NCI-H146 treated with DMSO at 0.1 percent for 48 hours (cell line): ENCODE measurements around the gene PMEPA1.

ENCODE experiments used
- DNase-seq: peaks from one replicate; lab custom pipeline; 2025; ENCODE audit not compliant: unreplicated experiment; lab: John Stamatoyannopoulos, UW

Gene PMEPA1

DNA sequence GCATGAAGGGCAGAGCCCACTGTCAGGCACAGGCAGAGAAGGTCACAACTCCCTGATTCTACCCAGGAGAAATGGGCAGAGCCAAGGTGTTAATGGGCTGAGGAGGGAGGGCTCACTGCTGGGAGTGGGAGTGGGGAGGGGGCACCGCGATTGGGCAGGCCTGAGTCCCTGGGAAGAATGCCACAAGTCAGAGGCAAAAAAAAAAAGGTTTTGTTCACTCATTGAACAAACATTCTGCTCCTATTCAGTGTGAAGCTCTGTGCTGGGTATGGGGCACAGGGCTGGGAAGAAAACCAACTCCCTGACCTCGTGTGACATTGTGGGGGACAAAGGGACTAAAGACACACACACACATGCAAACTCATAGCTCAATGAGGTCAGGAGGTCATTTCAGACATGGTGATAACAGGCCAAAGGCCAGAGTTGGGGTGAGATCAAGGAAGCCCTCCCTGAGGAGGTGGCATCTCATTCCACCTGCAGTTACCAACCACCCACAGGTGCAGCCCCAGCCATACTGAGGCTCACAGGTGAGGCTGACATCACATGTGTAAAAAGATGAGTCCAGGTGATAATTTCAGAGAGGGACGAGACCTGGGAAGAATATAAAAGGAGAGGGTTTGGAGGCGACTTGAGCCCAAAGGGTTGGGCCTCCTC lies 3.2 kb upstream of the PMEPA1 start:
- no peak for DNase-seq

DNA sequence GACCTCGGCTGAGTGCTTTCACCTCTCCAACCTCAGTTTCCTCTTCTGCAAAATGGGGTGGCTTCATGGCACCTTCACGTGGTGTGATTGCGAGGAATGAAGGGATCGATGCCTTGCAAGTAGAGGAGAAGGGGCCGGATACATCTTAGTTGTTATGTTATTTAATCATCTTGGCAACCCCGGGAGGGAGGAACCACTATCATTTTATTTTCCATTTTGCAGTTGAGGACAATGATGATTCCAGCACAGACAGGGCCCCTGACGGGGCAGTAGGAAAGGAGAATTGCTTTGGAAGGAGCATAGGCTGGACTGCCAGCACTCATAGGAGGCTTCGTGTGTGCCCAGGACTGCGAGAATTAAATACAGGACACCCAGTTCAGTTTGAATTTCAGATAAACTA lies 2.5 kb upstream of the PMEPA1 start:
- DNase-seq: no peak

DNA sequence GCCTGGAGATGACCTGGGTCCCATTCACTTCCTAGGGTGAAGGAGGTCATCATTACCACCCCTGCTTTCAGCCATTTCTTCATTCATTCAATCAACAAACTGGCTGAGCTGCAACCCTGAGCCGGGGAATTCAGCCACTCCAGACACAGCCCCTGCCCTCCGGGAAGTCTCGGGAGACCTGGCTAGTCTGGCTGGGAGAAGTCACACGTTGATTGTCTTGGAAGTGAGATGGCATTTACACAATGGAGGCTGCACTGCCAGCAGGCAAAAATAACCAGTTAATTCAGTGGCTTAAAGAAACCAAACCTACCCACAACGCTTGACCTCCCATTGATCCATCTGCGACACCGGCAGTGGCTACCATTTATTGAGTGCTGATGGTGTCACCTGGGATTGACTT lies 2.0 kb upstream of the PMEPA1 start:
- DNase-seq: no peak

DNA sequence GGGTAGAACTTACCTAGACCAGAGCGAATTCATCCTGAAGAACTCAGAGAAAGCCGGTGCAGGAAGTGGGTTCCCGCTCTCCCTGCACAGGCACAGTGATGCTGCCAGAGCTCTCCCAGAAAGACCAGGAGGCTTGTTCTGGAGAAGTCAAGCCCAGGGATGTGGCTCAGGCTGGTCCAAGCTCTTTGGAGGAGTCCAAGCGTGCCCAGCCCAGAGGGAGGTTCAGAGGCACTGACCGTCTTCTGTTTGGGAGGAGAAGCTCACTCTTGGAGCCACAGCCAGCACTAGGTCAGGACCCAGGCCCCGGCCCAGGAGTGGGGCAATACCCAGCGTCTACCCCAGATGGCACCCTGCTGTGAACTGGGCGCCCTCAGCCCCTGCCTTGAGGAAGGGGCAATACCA lies 1.5 kb upstream of the PMEPA1 start:
- no peak for DNase-seq

DNA sequence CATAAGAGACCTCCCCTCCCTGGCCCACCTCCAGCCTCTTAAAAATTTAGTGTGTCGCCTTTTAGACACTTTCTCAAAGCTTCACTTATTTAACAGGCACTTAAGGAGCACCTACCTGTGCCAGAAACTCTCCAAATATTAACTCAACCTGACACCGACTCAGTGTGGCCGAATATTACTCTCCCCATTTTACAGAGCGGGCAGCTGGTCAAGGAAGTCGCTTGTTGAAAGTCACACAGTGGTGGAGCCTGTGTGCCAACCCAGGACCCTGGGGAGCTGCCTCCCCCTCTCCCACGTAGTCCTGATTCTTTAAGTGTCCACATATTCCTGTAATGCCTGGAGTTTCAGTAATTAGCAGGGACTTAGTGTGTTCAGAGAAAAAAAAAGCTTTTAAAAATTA lies 1.0 kb upstream of the PMEPA1 start:
- DNase-seq: no peak

DNA sequence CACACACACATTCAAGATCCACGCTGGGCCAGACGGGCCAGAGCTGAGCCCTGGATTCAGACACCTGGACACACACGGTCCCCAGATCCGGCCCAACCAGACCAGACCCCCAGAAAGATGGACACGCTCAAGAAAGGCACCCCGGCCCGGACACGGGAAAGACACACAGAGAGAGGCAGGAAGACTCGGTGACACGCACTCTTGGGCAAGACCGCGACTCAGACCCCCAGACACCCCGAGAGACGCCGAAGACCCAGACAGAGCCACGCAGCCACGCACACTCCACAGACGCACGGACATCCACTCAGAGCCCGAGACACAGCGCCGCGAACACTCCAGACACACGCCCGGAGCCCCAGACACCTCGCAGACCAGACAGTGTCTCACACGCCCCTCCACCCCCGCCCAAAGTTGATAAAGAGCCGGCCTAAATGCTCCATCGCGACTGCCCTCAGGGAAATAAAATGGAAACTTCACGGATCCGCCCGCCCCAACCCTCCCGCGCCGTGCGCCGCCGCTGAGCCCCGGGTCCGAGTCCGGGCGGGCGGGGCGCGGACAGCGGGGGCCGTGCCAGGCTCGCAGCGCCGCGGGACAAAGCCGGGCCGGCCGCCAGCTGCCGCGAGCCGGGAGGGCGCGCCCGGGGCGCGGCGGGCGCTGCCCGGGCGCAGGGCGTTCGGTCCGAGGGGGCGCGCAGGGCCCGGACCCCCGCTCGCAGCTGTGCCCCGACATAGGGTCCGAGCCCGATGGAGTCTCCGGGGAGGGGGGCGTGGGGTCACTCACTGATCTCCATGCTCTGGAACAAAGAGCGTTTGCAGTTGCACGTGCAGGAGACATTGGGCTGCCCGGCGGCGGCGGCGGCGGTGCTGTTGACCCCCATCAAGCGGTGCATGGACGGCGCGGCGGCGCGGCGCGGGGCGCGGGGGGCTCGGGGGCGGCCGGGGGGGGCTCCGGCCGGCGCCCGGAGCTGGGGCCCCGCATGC lies 831 bp downstream of the PMEPA1 start:
- no peak for DNase-seq

DNA sequence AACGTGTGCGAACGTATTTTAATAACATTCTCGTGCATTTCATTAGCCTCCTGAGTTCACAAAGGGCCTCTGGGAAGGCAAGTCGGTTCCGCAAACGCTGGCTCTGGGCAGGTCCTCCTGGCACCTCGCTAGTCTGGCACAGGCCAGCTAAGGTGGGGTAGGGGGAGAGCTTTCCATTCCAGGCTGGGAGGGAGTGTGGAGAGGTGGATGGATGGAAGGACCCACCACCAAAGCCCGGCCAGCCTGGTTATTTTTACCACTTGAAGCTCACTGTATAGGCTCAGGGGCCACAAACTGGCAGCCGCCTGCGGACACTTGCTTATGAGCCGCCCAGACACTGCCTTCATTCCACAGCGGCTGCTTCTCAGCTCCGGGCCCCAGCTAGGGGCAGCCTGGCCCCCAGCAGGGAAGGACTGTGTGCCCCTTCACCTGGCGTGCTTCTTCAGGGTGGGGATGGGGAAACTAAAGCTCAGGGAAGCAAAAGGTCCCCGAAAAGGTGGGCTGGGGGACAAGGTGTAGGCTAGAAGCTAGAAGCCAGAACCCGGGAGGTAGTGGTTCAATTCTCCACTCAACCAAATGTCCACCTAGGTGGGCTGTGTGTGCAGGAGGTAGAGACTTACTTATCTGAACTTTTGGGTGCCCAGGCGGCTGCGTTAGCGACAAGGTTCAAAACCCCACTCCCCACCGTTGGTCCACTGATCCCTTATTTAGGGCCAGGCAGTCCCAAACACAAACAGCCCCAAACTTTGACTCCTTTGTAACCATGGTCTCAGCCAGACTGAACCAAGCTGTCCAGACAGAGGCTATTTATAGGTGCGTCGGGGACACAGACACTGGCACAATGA lies 1.7 kb downstream of the PMEPA1 start:
- no peak for DNase-seq

DNA sequence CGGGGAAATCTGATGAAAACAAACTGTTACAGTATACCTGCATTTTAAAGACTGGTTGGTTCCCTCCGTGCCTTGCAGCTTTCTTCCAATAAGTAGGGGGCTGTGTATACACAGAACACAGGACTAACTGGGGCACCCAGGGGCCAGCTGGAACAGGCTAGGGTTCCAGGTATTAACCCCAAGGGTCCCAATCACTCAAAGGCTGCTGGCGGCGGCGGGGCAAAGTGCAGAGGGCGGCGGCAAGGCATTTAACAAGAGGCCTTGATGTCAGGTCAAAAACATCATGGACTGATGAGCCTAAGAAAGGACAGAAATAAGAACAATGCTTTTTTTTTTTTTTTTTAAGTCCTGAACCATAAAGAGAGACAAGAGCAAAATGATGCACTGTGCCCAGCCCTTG lies 2.5 kb downstream of the PMEPA1 start:
- DNase-seq: no peak

DNA sequence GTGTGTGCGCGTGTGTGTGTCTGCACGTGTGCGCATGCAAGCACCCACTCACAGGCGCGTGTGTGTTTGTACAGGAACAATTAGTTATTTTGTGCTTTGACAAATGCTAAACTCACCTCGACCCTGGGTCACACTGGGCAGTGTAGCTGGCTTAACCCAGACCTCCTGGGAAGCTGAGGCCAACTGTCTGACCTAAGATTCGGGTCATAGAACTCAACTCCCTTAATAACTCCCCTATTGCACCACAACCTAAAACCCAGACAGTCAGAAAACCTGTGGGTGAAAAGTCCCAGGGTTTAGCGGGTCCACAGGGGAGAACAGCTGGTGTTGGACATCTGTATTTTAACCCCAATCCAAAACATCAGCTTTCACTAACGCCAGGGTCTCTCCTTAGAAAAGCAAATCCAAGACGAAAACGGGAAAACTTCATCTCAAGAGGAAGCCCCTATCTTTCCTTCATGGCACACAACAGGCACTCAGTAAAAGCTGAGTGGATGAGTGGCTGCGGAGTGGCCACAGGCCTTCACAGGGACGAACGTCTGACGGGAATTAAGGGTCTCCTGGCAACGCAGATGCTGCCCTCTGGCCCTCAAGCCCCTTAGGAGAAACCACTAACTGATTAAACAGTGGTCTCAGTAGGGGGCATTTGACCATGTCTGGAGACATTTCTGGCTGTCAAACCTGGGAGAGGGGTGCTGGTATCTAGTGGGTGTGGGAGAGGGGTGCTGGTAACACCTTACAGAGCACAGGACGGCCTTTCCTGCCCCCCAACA lies 4.5 kb downstream of the PMEPA1 start:
- DNase-seq: no peak

DNA sequence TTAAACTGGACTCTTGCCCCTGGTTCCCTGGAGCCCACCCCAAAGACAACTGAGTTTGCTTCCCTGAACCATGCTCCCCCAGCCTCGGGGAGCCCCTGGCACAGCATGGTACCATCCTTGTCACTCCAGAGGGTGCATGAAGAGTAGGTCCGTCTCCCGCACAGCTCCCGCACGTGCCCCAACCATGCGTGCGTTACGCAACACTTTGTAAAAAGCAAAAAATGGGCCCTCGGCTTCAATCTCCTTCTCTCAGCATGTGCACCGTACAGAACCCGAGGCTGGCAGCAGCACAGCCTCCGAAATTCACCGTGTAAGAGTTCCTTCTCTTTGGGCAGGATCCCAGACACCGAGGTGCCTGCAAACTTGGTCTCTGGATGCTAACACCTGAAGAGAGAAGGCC lies 5.6 kb downstream of the PMEPA1 start:
- DNase-seq: no peak

DNA sequence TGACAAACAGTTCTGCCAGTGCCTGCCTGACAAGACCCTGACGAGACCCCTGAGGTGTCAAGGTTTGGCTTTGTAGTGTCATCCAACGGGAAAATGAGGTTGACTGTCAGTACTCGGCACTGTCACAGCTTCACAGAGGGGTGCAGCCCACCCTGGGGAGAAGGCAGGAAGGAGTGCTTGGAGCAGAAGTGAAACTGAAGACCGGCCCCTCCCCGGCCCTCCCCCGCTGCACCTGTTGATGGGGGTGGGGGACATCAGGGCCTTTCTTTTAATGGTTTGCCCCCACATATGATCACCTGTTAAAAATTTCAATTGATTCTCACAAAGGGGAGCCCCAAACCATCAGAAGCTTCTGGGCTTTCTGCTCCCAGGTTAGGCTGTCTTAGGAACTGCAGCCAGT lies 6.8 kb downstream of the PMEPA1 start:
- DNase-seq: no peak

DNA sequence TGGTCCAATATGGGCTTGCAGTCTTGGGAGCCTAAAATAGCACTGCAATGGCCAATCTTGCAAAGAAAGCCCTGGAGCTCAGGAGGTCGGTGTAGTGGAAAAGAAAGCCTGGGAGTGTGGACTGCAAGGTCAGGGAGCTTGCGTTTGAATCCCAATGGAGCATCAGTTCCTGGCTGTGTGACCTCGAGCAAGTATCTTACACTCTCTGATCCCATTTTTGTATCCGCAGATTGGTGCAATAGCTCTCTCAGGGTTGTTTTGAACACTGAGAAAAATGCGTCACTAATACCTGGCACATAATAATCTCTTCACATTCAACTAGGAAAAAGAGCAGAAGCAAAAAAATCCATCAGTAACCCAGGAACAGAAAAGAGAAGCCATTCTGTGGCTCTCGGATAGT lies 7.3 kb downstream of the PMEPA1 start:
- no peak for DNase-seq

DNA sequence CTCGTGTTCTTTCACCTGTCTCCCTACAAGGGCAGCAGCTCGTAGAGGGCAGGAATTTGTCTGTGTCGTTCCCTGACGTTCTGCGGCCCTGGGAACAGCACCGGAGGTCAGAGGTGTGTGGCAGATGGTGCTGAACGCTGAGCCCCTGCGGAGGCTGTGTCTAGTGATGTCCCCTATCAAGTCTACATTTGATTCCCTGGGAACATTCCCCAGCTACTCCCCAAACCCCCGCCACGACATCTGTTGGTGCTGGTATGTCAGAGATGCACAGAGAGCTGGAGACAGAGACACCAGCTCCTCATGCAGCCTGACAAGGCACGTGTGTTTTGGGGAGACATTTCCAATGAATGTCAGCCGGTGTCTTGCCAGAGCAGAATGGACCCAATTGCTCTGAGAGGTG lies 7.7 kb downstream of the PMEPA1 start:
- DNase-seq: no peak

DNA sequence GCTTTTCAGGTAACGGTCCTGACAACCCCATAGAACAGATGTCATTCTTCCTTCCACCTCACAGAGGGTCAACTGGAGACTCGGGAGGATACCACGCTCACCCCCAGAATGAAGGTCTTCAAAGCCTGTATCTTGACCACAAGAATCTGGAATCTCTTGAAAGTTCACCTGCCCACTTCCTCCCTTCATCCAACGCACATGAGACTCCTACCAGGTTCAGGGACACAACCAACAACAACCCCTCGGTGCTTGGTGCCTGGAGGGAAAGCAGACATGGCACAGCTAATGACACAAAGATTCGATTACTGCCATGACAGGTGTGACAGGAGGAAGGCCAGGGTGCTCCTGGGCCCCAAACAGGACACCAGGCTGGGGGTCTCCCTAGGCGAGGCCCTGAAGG lies 8.2 kb downstream of the PMEPA1 start:
- no peak for DNase-seq

DNA sequence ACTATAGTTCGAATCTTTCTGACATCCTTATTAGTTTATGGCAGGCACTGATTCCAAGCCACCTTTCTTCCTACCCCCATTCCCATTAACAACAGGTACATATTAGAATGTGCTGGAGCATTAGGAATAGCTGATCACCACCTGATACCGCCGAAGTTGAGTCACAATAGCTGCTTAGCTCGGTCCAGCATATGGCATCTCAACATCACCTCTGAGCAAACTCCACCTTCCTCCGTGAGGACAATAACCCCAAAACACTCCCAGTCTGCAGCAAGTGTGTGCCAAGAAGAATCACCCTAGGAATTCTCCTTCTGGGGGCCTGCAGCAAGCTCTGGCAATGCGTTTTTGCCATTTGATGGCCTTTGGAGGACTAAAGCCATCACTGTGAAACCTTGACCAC lies 8.7 kb downstream of the PMEPA1 start:
- DNase-seq: no peak

DNA sequence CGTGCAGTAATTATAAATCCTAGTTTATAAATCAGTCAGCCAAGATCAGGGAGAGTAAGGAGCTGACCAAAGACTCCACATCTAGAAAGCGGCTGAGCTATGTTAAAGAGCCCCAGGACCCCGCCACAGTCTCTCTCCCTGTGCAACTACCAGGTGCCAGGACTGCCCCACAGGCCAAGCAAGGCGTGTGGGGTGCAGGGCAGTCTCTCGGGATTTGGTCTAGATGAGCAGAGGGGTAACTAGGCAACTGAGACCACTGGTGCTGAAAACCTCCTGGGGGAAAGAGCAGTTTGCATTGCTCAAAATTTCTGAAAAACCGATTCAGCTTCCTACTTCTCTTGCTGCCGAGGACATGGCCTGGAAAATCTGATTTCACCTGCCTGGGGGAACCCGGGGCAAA lies 10.4 kb downstream of the PMEPA1 start:
- DNase-seq: no peak

DNA sequence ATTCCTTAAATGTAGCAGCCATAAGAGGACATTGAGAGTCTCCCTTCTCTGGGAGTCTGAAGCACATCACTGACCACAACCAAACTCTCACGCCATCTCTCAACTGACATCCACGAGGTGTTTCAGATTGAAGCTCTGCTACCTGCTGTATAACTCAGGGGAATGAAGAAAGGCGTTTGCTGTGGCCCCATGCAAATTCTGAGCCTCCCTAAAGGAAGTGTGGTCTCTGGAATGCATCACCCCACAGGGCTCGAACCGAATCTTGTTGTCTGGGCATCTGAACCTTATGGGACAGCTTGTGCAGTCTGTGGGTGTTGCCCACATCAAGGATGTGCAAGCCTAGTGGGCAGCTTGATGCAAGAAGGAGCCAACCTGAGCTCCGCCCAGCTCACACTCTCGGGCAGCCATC lies 10.9 kb downstream of the PMEPA1 start:
- no peak for DNase-seq

DNA sequence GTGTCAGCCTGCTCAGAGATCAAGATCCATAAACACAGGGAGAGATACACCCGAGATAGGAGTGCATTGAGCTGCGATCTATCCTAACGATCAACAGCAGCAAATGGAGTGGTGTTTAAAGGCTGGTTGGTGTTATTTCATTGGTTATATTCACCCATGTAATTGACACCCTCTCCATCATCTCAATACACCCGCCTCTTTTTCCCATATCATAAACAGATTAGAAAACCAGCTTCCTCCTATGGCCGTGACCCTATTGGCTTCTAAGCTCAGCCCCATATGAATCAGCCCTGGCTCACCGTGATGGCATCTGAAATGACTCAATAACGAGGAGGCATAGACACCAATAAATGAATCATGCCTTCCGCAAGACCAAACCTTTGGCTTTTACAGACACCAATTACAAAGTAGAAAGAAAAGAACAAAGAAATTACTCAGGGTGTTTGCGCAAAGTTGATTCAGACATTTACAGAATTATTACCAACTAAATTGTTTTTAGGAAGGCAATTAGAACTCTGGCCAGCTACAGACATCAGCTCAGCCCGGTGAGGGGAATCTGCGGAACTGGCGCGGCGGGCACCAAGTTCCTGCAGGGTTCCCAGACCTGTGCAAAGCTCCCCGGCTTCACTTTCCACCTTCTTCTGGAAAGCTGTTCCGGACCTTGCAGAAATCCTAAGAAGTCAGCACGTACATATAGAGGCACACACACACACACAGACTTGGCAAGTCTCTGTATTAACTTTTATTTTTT lies 11.5 kb downstream of the PMEPA1 start:
- DNase-seq: no peak

DNA sequence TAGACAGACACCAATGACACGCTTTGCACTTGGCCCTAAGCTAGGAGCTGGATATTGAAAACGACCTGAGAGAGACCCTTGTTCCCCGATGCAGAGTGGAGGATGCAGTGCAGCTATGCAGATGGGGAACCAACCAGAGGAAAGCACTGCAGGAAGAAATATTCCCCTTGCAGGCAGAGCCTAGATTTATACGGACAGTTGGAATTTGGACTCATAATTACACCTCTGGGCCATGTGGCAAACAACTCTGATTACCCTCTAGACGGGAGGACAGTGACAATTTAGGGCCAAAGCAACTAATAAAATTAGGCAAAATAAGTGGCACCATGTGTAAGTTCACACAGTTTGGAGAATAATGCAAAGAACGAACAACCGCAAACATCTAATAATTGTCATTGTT lies 12.3 kb downstream of the PMEPA1 start:
- no peak for DNase-seq

DNA sequence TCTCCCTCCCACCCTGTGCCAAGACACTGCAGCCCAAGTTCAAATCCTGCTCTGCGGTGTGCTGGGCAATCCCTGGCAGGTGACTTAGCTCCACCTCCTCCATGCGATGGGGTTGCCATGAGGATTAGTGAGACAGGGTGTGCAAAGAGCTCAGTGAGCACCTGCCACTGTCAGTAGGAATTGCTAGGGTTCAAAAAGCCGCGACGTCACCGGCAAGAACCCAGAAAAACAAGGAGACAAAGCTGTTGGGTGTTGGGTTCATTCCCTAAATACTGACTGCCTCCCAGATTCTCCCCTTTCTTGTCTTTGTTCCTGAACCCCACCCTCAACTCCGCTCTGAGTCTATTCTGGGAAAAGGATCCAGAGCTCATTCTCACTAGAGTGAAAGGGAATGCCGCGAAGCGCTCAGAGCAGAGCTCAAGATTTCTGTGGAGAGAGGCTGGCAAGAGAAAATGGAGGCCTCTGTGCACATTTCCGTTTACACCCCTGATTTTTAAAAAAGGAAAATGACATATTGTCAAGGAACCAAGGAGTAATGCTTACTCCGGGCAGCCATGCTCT lies 13.3 kb downstream of the PMEPA1 start:
- no peak for DNase-seq
